ENCODE results near the gene MEP1A. TPM values are rescaled to one million over a fixed set of nuclear protein-coding genes. Genes with fewer than 3 reads are reported as not detected.

Gene MEP1A
- total RNA-seq, 1 experiment from 2014 or later, result not detected

Other genes starting within 250 kb of the MEP1A start
- gene CYP39A1, start 140.6 kb upstream of the MEP1A start, total RNA-seq (2014; rRNA removed; shearing (Covaris generic)), result 0.03 TPM in 2 replicates
- 0.90 and 2.7 TPM in 2 replicates for gene SLC25A27, start 140.4 kb upstream of the MEP1A start, total RNA-seq (2014; rRNA removed; shearing (Covaris generic))
- not detected in 2 replicates for gene TDRD6, start 105.5 kb upstream of the MEP1A start, total RNA-seq (2014; rRNA removed; shearing (Covaris generic))
- not detected in 2 replicates for gene PLA2G7, start 58.0 kb upstream of the MEP1A start, total RNA-seq (2014; rRNA removed; shearing (Covaris generic))
- gene ANKRD66, start 46.5 kb upstream of the MEP1A start, total RNA-seq (2014; rRNA removed; shearing (Covaris generic)), result not detected in 2 replicates
- 2.9 and 6.0 TPM in 2 replicates for gene ADGRF5, start 128.5 kb downstream of the MEP1A start, total RNA-seq (2014; rRNA removed; shearing (Covaris generic))
- gene ADGRF1, start 248.9 kb downstream of the MEP1A start, total RNA-seq (2014; rRNA removed; shearing (Covaris generic)), result not detected in 2 replicates